ENCODE measurements around the gene INKA2.
A peak's percentile ranks its signal among the peaks of the same experiment; 100 is the strongest.

Gene INKA2

DNA sequence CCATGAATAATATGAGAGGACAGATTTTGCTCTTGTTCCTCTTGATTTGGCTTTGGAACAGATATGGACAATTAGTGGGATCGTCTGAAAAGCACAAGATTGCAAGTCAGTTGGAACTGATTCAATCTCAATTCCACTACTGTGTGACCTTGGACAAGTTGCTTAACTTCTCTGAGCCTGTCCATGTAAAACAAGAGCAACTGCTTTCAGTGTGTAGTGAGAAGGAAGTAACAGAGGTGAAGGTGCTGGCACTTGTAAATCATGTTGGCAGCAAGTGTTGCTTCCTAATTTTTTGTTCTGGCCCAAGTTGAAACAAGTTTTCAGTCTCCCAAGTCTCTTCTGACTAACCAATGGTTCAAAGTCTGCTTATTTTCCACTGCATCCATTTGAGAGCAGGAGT is 15.3 kb downstream of the INKA2 start:
- TF ChIP-seq ZNF70 (CRISPR knock-in tag; IDR thresholded peaks at IDR 0.05) (no peak), ZNF8 (CRISPR knock-in tag; IDR thresholded peaks at IDR 0.05) (no peak), TCF4 (CRISPR knock-in tag; IDR thresholded peaks at IDR 0.05; ENCODE audit: borderline replicate concordance) (no peak), CSDC2 (CRISPR knock-in tag; IDR thresholded peaks at IDR 0.05) (no peak), GLIS3 (CRISPR knock-in tag; IDR thresholded peaks at IDR 0.05) (no peak), PATZ1 (CRISPR knock-in tag; IDR thresholded peaks at IDR 0.05; ENCODE audit: borderline replicate concordance) (no peak), SNAI2 (CRISPR knock-in tag; IDR thresholded peaks at IDR 0.05) (no peak), CREB5 (CRISPR knock-in tag; IDR thresholded peaks at IDR 0.05; ENCODE audit: low read depth) (no peak), OSR1 (CRISPR knock-in tag; IDR thresholded peaks at IDR 0.05) (no peak), ZC3H10 (CRISPR knock-in tag; IDR thresholded peaks at IDR 0.05) (no peak), TOX (CRISPR knock-in tag; IDR thresholded peaks at IDR 0.05; ENCODE audit: borderline replicate concordance) (no peak), PPARA (CRISPR knock-in tag; IDR thresholded peaks at IDR 0.05; ENCODE audit: borderline replicate concordance) (no peak)
- TF ChIP-seq, protein P1, sequence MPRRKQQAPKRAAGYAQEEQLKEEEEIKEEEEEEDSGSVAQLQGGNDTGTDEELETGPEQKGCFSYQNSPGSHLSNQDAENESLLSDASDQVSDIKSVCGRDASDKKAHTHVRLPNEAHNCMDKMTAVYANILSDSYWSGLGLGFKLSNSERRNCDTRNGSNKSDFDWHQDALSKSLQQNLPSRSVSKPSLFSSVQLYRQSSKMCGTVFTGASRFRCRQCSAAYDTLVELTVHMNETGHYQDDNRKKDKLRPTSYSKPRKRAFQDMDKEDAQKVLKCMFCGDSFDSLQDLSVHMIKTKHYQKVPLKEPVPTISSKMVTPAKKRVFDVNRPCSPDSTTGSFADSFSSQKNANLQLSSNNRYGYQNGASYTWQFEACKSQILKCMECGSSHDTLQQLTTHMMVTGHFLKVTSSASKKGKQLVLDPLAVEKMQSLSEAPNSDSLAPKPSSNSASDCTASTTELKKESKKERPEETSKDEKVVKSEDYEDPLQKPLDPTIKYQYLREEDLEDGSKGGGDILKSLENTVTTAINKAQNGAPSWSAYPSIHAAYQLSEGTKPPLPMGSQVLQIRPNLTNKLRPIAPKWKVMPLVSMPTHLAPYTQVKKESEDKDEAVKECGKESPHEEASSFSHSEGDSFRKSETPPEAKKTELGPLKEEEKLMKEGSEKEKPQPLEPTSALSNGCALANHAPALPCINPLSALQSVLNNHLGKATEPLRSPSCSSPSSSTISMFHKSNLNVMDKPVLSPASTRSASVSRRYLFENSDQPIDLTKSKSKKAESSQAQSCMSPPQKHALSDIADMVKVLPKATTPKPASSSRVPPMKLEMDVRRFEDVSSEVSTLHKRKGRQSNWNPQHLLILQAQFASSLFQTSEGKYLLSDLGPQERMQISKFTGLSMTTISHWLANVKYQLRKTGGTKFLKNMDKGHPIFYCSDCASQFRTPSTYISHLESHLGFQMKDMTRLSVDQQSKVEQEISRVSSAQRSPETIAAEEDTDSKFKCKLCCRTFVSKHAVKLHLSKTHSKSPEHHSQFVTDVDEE (CRISPR knock-in tag; IDR thresholded peaks at IDR 0.05), result no peak
- no peak for ATAC-seq

DNA sequence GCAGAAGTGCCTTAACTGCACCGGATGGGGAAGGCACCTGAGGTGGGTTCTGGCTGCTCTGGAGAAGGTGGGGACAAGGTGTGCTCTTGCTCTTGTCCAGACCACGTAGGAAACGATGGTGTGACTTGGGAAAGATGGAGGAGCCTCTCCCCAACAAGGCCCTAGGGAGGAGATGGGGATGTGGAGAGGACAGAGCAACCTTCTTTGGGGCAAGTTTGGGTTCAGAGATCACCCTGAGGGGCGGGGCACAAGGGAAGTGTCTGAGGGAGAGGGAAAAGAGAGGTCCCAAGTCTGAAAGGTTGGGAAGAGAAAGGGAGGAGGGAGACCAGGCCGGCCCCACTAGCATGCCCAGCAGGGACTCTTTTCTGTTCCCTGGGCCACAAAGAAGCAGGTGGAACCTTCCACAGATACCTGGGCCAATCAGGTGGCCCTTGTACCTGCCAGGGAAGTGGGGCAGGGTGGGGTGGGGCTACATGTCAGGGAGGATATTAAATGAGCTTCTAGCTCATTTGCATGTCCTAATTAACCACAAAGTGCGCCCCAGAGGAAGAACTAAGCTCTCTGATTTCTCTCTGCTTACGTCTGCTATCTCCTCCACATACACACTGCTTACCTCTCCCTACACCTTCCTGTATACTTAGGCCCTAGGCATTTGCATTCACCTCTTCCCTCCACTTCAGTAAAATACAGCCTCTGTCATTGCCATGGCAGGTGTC is 15.9 kb downstream of the INKA2 start:
- ATAC-seq, result no peak
- TF ChIP-seq ZC3H10 (CRISPR knock-in tag; IDR thresholded peaks at IDR 0.05) (no peak), ARNTL (CRISPR knock-in tag; IDR thresholded peaks at IDR 0.05; ENCODE audit: borderline replicate concordance, low read depth) (no peak), CREB5 (CRISPR knock-in tag; IDR thresholded peaks at IDR 0.05; ENCODE audit: low read depth) (no peak), ZFP30 (CRISPR knock-in tag; IDR thresholded peaks at IDR 0.05) (no peak), ZFP3 (CRISPR knock-in tag; IDR thresholded peaks at IDR 0.05) (no peak), ISL1 (CRISPR knock-in tag; IDR thresholded peaks at IDR 0.05) (no peak), GLIS3 (CRISPR knock-in tag; IDR thresholded peaks at IDR 0.05) (no peak)

GRCh38 chr1:111720977-111721786 is 18.0 kb downstream of the INKA2 start:
- peak; percentile 8; the same call in 2 of the 3 replicates for ATAC-seq
- TF ChIP-seq SNAI2 (CRISPR knock-in tag; IDR thresholded peaks at IDR 0.05) (no peak), RARB (CRISPR knock-in tag; IDR thresholded peaks at IDR 0.05) (no peak), TCF4 (CRISPR knock-in tag; IDR thresholded peaks at IDR 0.05; ENCODE audit: borderline replicate concordance) (no peak), OSR1 (CRISPR knock-in tag; IDR thresholded peaks at IDR 0.05) (no peak), CREB5 (CRISPR knock-in tag; IDR thresholded peaks at IDR 0.05; ENCODE audit: low read depth) (no peak), GLIS3 (CRISPR knock-in tag; IDR thresholded peaks at IDR 0.05) (no peak), ARNTL (CRISPR knock-in tag; IDR thresholded peaks at IDR 0.05; ENCODE audit: borderline replicate concordance, low read depth) (no peak), ZFP3 (CRISPR knock-in tag; IDR thresholded peaks at IDR 0.05) (no peak), PATZ1 (CRISPR knock-in tag; IDR thresholded peaks at IDR 0.05; ENCODE audit: borderline replicate concordance) (no peak), ZC3H10 (CRISPR knock-in tag; IDR thresholded peaks at IDR 0.05) (no peak)
- TF ChIP-seq, protein P1 (CRISPR knock-in tag; IDR thresholded peaks at IDR 0.05), result no peak
